GM12878 (cell line): ENCODE results near the gene S100A10. TPM values are rescaled to one million over a fixed set of nuclear protein-coding genes. Genes with fewer than 3 reads are reported as not detected.

Experiments used
- ATAC-seq: fragments of 200-7000 bp; cut with Tn5 transposase; 3 replicates; pipeline ENCODE4 v1.9.1; 2020; ENCODE audit warnings: mild to moderate bottlenecking, moderate library complexity
- BruUV-seq: library from RNA; stranded (reverse); fragments of 400-500 nt; replicated peaks from 2 replicates; lab custom pipeline; 2021; lab: Mats Ljungman, UMichigan
- CTCF ChIA-PET: fragments of 300-600 bp; sonication (Branson Sonifier 250); formaldehyde crosslinking; extraction: SDS; loops from one replicate; lab custom pipeline; 2021; ENCODE audit warnings: inconsistent platforms; lab: Yijun Ruan, JAX
- POLR2A ChIA-PET: fragments of 350-600 bp; formaldehyde crosslinking; extraction: SDS; loops from one replicate; lab custom pipeline; 2021; ENCODE audit warnings: inconsistent platforms; lab: Charles Lee
- RAD21 ChIA-PET: fragments of 300-600 bp; sonication (Branson Sonifier 250); formaldehyde crosslinking; loops from one replicate; lab custom pipeline; 2023; ENCODE audit warnings: antibody characterized with exemption; ENCODE audit not compliant: unreplicated experiment; lab: Charles Lee
- SMC1A ChIA-PET: fragments of 300-600 bp; sonication (Branson Sonifier 250); formaldehyde crosslinking; loops from one replicate; lab custom pipeline; 2023; ENCODE audit not compliant: unreplicated experiment, uncharacterized antibody; lab: Charles Lee
- DNase-seq: peaks from one replicate; pipeline ENCODE4 v3.0.0-alpha.2; 2011; ENCODE audit warnings: low read depth, low spot score
- FAIRE-seq: peaks from 3 replicates; lab custom pipeline; 2011; peaks lifted over from hg19 to GRCh38; lab: Jason Lieb, UNC
- H2AFZ ChIP-seq: 2 replicates; pipeline ENCODE4 v1.6.0; 2011; ENCODE audit warnings: low read depth, low read length, control low read depth; ENCODE audit not compliant: control insufficient read depth
- H3K27ac ChIP-seq: 2 replicates; pipeline ENCODE4 v1.5.1; 2011; ENCODE audit warnings: control low read depth; ENCODE audit not compliant: control insufficient read depth, insufficient read depth
- H3K27me3 ChIP-seq, 2 experiments: replicated peaks in 1 of 2; 2 replicates each; pipeline versions ENCODE4 v1.6.0 to v1.6.1; 2011; ENCODE audit warnings: low read length in 1 of 2; ENCODE audit not compliant: control insufficient read depth in 2 of 2, insufficient read depth in 2 of 2
- H3K36me3 ChIP-seq, 2 experiments: 2 replicates each; pipeline ENCODE4 v1.5.1; 2011; ENCODE audit warnings: low read length in 1 of 2; ENCODE audit not compliant: control insufficient read depth in 2 of 2, insufficient read depth in 2 of 2
- H3K4me1 ChIP-seq: 2 replicates; pipeline ENCODE4 v1.6.1; 2011; ENCODE audit warnings: mild to moderate bottlenecking, low read length, moderate library complexity, mixed read lengths; ENCODE audit not compliant: control insufficient read depth, insufficient read depth
- H3K4me2 ChIP-seq: 2 replicates; pipeline ENCODE4 v1.6.0; 2011; ENCODE audit warnings: control low read depth; ENCODE audit not compliant: control insufficient read depth, insufficient read depth
- H3K4me3 ChIP-seq: fragments of 200-600 bp; sonication (generic); 2 replicates; pipeline ENCODE4 v1.5.1; 2016
- H3K79me2 ChIP-seq: 2 replicates; pipeline ENCODE4 v1.6.0; 2011; ENCODE audit warnings: low read length; ENCODE audit not compliant: control insufficient read depth, insufficient read depth
- H3K9ac ChIP-seq: 2 replicates; pipeline ENCODE4 v1.8.0; 2011; ENCODE audit warnings: low read length, control low read depth, mixed read lengths; ENCODE audit not compliant: control insufficient read depth, insufficient read depth
- H3K9me3 ChIP-seq: replicated peaks from 3 replicates; pipeline ENCODE4 v1.5.1; 2011; ENCODE audit warnings: mild to moderate bottlenecking, low read length; ENCODE audit not compliant: control insufficient read depth, insufficient read depth
- H4K20me1 ChIP-seq: 2 replicates; pipeline ENCODE4 v1.6.0; 2011; ENCODE audit not compliant: control insufficient read depth, insufficient read depth
- ATF7 ChIP-seq: fragments of 450-650 bp; IDR thresholded peaks from 2 replicates; pipeline ENCODE4 v1.6.1; 2016; ENCODE audit warnings: low read depth, mild to moderate bottlenecking
- CREB1 ChIP-seq: IDR thresholded peaks from 2 replicates; pipeline ENCODE4 v1.6.1; 2012; ENCODE audit warnings: low read depth, mild to moderate bottlenecking, inconsistent platforms
- CUX1 ChIP-seq: IDR thresholded peaks from 2 replicates; pipeline ENCODE4 v1.6.1; 2012; ENCODE audit warnings: improper control_type of control experiment, low read depth, low read length; ENCODE audit not compliant: insufficient replicate concordance
- IRF4 ChIP-seq: IDR thresholded peaks from 2 replicates; pipeline ENCODE4 v1.6.1; 2011; ENCODE audit warnings: low read depth, low read length
- MTA3 ChIP-seq: IDR thresholded peaks from 2 replicates; pipeline ENCODE4 v1.6.1; 2012; ENCODE audit warnings: low read length, inconsistent platforms, borderline replicate concordance
- MYB ChIP-seq: fragments of 150-350 bp; IDR thresholded peaks from 2 replicates; pipeline ENCODE4 v1.6.1; 2014; ENCODE audit warnings: mild to moderate bottlenecking, low read depth, low read length, borderline replicate concordance
- NKRF ChIP-seq: fragments of 450-650 bp; conservative IDR thresholded peaks from 2 replicates; pipeline ENCODE4 v1.6.1; 2017; ENCODE audit warnings: mild to moderate bottlenecking, moderate library complexity
- PBX3 ChIP-seq: IDR thresholded peaks from 2 replicates; pipeline ENCODE4 v1.6.1; 2011; ENCODE audit warnings: mild to moderate bottlenecking, low read depth, low read length, moderate library complexity; ENCODE audit not compliant: insufficient replicate concordance
- REST ChIP-seq: IDR thresholded peaks from 2 replicates; pipeline ENCODE4 v1.6.1; 2012; ENCODE audit warnings: mild to moderate bottlenecking, low read depth, low read length
- TAF1 ChIP-seq: IDR thresholded peaks from 2 replicates; pipeline ENCODE4 v1.6.1; 2011; ENCODE audit warnings: mild to moderate bottlenecking, low read depth, low read length, borderline replicate concordance
- ZSCAN29 ChIP-seq: fragments of 450-650 bp; IDR thresholded peaks from 2 replicates; pipeline ENCODE4 v1.6.1; 2017; ENCODE audit warnings: mild to moderate bottlenecking, moderate library complexity
- ZZZ3 ChIP-seq: IDR thresholded peaks from 2 replicates; pipeline ENCODE4 v1.6.1; 2011; ENCODE audit warnings: low read depth; ENCODE audit not compliant: control insufficient read depth, insufficient read length
- WGBS: methylation state at CpG from one replicate; pipeline ENCODE4 v1.1.6; 2016; ENCODE audit warnings: low lambda C conversion rate; ENCODE audit not compliant: insufficient replicate concordance, insufficient coverage; ENCODE audit errors: missing lambda C conversion rate; 5-methylcytosine and 5-hydroxymethylcytosine counted together
- in situ Hi-C: fragments of 300-500 bp; cut with MboI; formaldehyde crosslinking; loops from 9 replicates; pipeline ENCODE4 v1.14.3; 2018; ENCODE audit warnings: mixed read lengths
- intact Hi-C: fragments of 100-400 bp; cut with micrococcal nuclease; formaldehyde crosslinking; loops from one replicate; pipeline ENCODE4 v1.14.2; 2022; ENCODE audit not compliant: unreplicated experiment
- polyA plus RNA-seq, 11 experiments: library from polyadenylated mRNA; depleted of rRNA in 4 of 11; unstranded in 6 of 11; stranded (reverse) in 5 of 11; fragments of >200 nt; fragmentation: Nextera tagmentation in 4 of 11; fragmentation: Illumina TruSeq in 1 of 11; extraction: Ambion mirVana in 4 of 11; extraction: Trizol in 1 of 11; gene quantifications; 1 replicate in 1 of 11; 2 replicates in 10 of 11; pipeline versions ENCODE4 v1.2.1 to v1.2.3, GENCODE V29; 2011 to 2016; ENCODE audit warnings: inconsistent platforms in 2 of 11, missing spikeins in 2 of 11, low read depth in 1 of 11
- total RNA-seq, 4 experiments: library from RNA; depleted of rRNA in 3 of 4; stranded (reverse); fragments of >200 nt in 3 of 4; fragmentation: Illumina TruSeq in 1 of 4; extraction: Trizol in 1 of 4; gene quantifications; 2 replicates each; pipeline versions ENCODE4 v1.2.1 to v1.2.3, GENCODE V29; 2013 to 2021

Gene S100A10
- total and polyA plus RNA-seq, 10 of the 15 experiments (the other 5 are each of a cell fraction or from before 2014, with no cell fraction given): 0.18 to 2.8 (median 0.61) TPM; not detected in 2

- H3K9me3 ChIP-seq: no peaks in the 10 kb centered on the region
- no peaks in the 10 kb centered on the region for H3K4me1 ChIP-seq
- BruUV-seq: no TSS peak
- WGBS: 62% methylated on average over 2 of the region's 2 CpGs
- no peaks in the 10 kb centered on the region for H3K79me2 ChIP-seq
- POLR2A ChIA-PET: no interaction called here
- H2AFZ ChIP-seq: no peak overlapping the region
- FAIRE-seq: no peak
- CTCF ChIA-PET: interaction anchor here (3.2 kb wide), 1 partner anchor 54 kb away, joined by 13 read pairs; no protein-coding TSS in a partner anchor
- no peaks in the 10 kb centered on the region for H3K36me3 ChIP-seq
- no peak overlapping the region for H3K27ac ChIP-seq
- H4K20me1 ChIP-seq: no peaks in the 10 kb centered on the region
- RAD21 ChIA-PET: no interaction called here
- H3K9ac ChIP-seq: no peak overlapping the region
- SMC1A ChIA-PET: no interaction called here
- DNase-seq: no peak
- in situ Hi-C loops: no loop called here
- no peak for ATAC-seq
- intact Hi-C loops: no loop called here
- H3K27me3 ChIP-seq: peaks cover 0 to 8% of the 10 kb centered on the region in 2 experiments; a peak in 2 of 4 replicates
- H3K4me2 ChIP-seq: no peak overlapping the region
- H3K4me3 ChIP-seq: no peak overlapping the region
- no peak for TF ChIP-seq REST
- TF ChIP-seq NKRF: no peak
- no peak for TF ChIP-seq PBX3
- TF ChIP-seq ZZZ3: no peak
- TF ChIP-seq TAF1: no peak
- TF ChIP-seq ATF7: no peak
- TF ChIP-seq IRF4: no peak
- TF ChIP-seq ZSCAN29: no peak
- no peak for TF ChIP-seq MYB
- TF ChIP-seq MTA3: no peak
- no peak for TF ChIP-seq CREB1
- TF ChIP-seq CUX1: no peak
Observed at GRCh38 chr1:151947140-151947539, 46.5 kb downstream of the S100A10 start.
